GM13977 (cell line): ENCODE data around the gene AKAP8L.

Experiments used
- DNase-seq: peaks from one replicate; pipeline ENCODE4 v3.0.0; 2012; ENCODE audit warnings: low spot score
- CTCF ChIP-seq: IDR thresholded peaks from 2 replicates; pipeline ENCODE4 v1.5.1; 2012; ENCODE audit warnings: mild to moderate bottlenecking, control low read depth; ENCODE audit not compliant: insufficient read depth; ENCODE audit errors: extremely low read depth, missing control alignments
- in situ Hi-C: fragments of 300-500 bp; cut with MboI; formaldehyde crosslinking; loops from one replicate; pipeline ENCODE4 v1.12.0; 2022; ENCODE audit warnings: low sequenced_read_pairs, low pct_unique_long_range_greater_than_20kb, mixed read lengths, inconsistent platforms; ENCODE audit not compliant: unreplicated experiment

The AKAP8L gene

GRCh38 chr19:15331419-15332310 lies 87.1 kb downstream of the AKAP8L start:
- in situ Hi-C loops = no loop called here
- peak; percentile 85 for DNase-seq

GRCh38 chr19:15330801-15331418 lies 87.9 kb downstream of the AKAP8L start:
- TF ChIP-seq CTCF = no peak
- in situ Hi-C loops = no loop called here
- peak; percentile 50 for DNase-seq

More at GRCh38 chr19:15331419-15332310, 87.1 kb downstream of the AKAP8L start:
- no peak for TF ChIP-seq CTCF
